ENCODE measurements around the gene VAV2. TPM values are rescaled to one million over a fixed set of nuclear protein-coding genes. Genes with fewer than 3 reads are reported as not detected.

VAV2 gene
- total RNA-seq, 6 experiments from 2014 or later: 17.6 to 24.5 (median 21.7) TPM

DNA sequence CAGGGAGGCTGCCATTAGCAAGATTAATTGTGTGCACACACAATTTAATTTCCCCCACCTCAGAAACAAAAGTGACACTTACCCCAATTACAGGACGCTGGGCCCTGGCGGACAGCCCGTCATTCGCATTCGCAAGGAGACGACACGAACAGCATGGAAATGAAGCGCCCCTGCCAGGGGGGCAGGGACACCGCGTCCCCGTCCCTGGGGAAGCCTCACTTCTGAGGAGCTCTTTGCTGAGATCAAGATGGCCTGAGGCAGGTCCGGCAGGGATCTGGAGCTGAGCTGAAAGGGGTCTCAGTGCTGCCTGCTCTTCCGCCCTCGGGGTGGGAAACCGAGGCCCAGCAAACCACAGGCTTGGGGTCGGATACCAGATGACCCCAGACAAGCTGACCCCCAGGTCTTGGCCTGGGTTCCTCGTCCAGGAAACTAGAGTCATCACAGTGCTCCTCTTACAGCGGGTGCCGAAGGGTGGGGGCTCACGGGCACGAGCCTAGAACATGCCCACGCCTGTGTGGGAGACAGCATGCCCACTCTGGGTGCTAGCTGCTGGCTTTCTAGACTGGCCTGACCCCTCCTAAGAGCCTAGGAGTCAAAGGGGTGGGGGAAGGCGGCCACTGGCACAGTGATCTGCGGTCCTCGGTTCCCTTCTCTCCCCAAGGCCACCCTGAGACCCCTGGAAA lies 103.2 kb downstream of the VAV2 start:
- peaks cover 4% of the 10 kb centered on the region; the same call in 1 of the 2 replicates for H3K27me3 Mint-ChIP-seq (ENCODE audit: insufficient read depth)
- H3K9me3 Mint-ChIP-seq: no peaks in the 10 kb centered on the region
- H3K4me3 Mint-ChIP-seq: no peak overlapping the region
- no peak overlapping the region for H3K27ac Mint-ChIP-seq
- H3K36me3 Mint-ChIP-seq (ENCODE audit: low read depth): no peaks in the 10 kb centered on the region
- peaks cover 7% of the 10 kb centered on the region for H3K4me1 Mint-ChIP-seq (ENCODE audit: low read depth)
- TF ChIP-seq, protein P1, sequence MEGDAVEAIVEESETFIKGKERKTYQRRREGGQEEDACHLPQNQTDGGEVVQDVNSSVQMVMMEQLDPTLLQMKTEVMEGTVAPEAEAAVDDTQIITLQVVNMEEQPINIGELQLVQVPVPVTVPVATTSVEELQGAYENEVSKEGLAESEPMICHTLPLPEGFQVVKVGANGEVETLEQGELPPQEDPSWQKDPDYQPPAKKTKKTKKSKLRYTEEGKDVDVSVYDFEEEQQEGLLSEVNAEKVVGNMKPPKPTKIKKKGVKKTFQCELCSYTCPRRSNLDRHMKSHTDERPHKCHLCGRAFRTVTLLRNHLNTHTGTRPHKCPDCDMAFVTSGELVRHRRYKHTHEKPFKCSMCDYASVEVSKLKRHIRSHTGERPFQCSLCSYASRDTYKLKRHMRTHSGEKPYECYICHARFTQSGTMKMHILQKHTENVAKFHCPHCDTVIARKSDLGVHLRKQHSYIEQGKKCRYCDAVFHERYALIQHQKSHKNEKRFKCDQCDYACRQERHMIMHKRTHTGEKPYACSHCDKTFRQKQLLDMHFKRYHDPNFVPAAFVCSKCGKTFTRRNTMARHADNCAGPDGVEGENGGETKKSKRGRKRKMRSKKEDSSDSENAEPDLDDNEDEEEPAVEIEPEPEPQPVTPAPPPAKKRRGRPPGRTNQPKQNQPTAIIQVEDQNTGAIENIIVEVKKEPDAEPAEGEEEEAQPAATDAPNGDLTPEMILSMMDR (IDR thresholded peaks at IDR 0.05): no peak
- no peak for DNase-seq

DNA sequence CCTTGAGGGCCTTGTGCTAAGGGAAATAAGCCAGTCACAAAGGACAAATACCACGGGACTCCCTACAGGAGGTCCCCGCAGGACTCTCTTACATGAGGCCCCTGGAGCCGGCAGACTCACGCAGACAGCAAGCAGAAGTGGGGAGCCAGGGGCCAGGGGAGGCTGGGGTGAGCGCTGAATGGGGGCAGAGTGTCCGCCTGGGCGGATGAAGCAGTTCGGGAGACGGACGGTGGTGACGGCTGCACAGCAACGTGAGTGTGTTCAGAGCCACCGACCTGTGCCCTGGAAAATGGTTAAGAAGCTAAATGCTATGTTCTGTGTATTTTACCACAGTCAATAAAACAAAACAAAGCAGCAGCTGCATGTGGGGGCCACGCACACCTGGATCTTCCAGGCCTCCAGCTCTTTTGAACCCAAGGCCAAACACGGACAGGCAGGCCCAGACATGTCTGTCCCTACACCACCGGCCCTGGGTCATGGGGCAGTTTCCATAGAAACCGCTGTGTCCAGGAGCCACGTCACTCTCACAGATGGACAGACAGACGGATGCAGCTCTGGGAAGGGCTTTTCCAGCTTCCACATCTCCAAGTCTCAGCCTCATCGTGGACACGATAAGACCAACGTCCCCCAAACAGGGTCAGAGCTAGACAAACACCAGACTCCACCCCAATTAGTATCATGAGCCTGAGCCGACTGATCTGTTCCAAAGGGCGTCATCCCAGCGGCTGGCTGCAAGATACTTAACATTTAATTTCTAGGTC lies 103.9 kb downstream of the VAV2 start:
- TF ChIP-seq, protein P1 (IDR thresholded peaks at IDR 0.05): no peak
- Mint-ChIP-seq H3K27me3 (ENCODE audit: insufficient read depth) (peaks cover 4% of the 10 kb centered on the region; the same call in 1 of the 2 replicates), H3K27ac (no peak overlapping the region), H3K36me3 (ENCODE audit: low read depth) (no peaks in the 10 kb centered on the region), H3K4me3 (no peak overlapping the region), H3K9me3 (no peaks in the 10 kb centered on the region), H3K4me1 (ENCODE audit: low read depth) (peaks cover 9% of the 10 kb centered on the region)
- DNase-seq: no peak

DNA sequence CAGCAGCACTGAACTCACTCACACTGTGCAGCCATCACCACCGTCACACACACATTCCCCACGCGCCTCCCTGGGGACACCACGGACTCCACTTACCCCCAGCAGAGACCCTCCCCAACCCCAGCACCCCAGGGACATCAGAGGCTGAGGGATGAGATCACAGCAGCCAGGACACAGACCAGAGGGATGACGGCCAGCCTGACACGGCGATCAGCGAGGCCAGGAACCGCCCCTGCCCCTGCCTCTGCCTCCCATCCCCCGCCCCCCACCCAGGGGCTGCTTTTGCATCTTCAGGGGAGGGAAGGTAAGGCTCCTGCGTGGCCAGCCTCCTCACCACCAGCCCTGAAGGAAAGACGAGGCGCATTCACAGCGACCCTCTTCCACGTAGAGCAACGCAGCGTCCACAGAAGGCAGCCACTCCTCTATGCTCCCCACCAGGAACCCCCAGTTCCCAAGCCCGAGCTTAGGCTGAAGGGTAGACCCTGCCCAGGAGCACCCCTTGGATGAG lies 104.5 kb downstream of the VAV2 start:
- Mint-ChIP-seq H3K27ac (no peak overlapping the region), H3K27me3 (ENCODE audit: insufficient read depth) (peaks cover 2% of the 10 kb centered on the region; the same call in 1 of the 2 replicates), H3K9me3 (no peaks in the 10 kb centered on the region), H3K4me3 (no peak overlapping the region), H3K4me1 (ENCODE audit: low read depth) (peaks cover 12% of the 10 kb centered on the region), H3K36me3 (ENCODE audit: low read depth) (no peaks in the 10 kb centered on the region)
- no peak for DNase-seq
- TF ChIP-seq, protein P1 (IDR thresholded peaks at IDR 0.05): no peak

DNA sequence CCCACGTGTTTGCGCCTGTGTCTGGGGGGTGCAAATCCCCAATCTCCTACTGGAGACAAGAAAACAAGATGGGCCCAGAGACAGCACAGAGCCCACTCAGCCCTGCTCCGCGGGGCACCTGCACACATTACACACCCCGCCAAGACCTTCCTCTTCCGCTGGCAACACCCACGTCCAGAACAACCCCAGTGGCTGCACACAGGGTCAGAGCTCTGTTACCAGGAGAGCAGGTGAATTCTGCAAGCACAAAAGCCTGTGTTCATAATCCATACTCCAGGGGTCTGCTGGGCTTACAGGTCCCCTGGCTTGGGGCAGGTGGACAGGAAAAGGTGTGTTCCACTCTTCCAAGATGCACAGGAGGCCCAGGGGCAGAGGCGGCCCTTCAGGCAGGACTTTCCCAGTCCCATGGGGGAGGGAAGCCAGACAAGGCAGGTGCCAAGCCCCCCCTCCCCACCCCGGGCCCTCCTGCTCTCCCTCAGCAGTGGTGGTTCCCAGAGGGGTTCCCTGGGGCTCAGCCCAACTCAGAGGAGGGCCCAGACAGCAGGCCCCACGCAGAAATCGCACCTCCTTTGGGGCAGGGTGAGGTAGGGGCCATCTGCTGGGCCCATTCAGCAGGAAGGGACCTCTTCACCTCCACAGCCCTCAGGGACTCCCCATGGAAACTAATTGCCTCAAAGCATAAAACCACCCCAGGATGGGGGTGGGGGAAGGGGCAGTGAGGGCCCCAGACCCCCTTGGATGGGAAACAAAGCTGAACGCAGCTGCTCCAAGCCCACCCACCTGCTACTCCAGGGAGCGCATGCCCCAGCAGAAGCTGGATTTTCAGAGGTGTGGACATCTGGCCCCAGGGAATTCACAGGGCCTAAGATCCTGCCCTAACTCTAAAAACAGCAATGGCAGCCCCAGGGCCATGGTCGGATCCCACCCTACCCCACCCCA lies 105.3 kb downstream of the VAV2 start:
- H3K4me1 Mint-ChIP-seq (ENCODE audit: low read depth): peaks cover 12% of the 10 kb centered on the region
- H3K27ac Mint-ChIP-seq: no peak overlapping the region
- H3K36me3 Mint-ChIP-seq (ENCODE audit: low read depth): no peaks in the 10 kb centered on the region

More for the DNA sequence above, 105.3 kb downstream of the VAV2 start:
- H3K4me3 Mint-ChIP-seq: no peak overlapping the region
- peaks cover 2% of the 10 kb centered on the region; the same call in 1 of the 2 replicates for H3K27me3 Mint-ChIP-seq (ENCODE audit: insufficient read depth)
- DNase-seq: no peak
- TF ChIP-seq, protein P1 (IDR thresholded peaks at IDR 0.05): no peak
- no peaks in the 10 kb centered on the region for H3K9me3 Mint-ChIP-seq
